ENCODE measurements around the gene TNIP3. TPM values are rescaled to one million over a fixed set of nuclear protein-coding genes. Genes with fewer than 3 reads are reported as not detected.

Gene TNIP3
- not detected in 2 replicates for total RNA-seq

GRCh38 chr4:121164291-121164690 lies at the start of gene TNIP3:
Gene TNIP3, minus strand, starts transcription at chr4:121164321. Its CDS starts 196 bp downstream, at chr4:121164125.

Small RNA genes lying within 50 kb of the gene (small RNA-seq; reads per million reads assigned to genes)
- gene RNU6-948P, result not detected

Other genes starting within 250 kb of the TNIP3 start
- gene PRDM5, start 241.6 kb downstream of the TNIP3 start, total RNA-seq, result 18.3 and 21.6 TPM in 2 replicates
- gene NDNF, start 91.8 kb downstream of the TNIP3 start, total RNA-seq, result under 0.01 TPM in 1 of 2 replicates, not detected in the other
- not detected in 2 replicates for gene QRFPR, start 216.7 kb upstream of the TNIP3 start, total RNA-seq